Fibroblast of skin of scalp (primary cell): ENCODE data around the gene MACROD2.

Experiments
- DNase-seq: peaks from one replicate; pipeline ENCODE4 v3.0.0-alpha.2; 2013

MACROD2 gene

GRCh38 chr20:14282140-14282539 lies 286.8 kb downstream of the MACROD2 start:
- no peak for DNase-seq

GRCh38 chr20:14284443-14284842 lies 289.1 kb downstream of the MACROD2 start:
- no peak for DNase-seq

GRCh38 chr20:14288341-14289330 lies 293.3 kb downstream of the MACROD2 start:
- DNase-seq: peak; percentile 8

- no peak for DNase-seq
Observed at GRCh38 chr20:14291502-14291901, 296.2 kb downstream of the MACROD2 start.

GRCh38 chr20:14295238-14295637 lies 299.9 kb downstream of the MACROD2 start:
- DNase-seq: no peak

GRCh38 chr20:14295770-14296309 lies 300.5 kb downstream of the MACROD2 start:
- no peak for DNase-seq

- no peak for DNase-seq
Observed at GRCh38 chr20:14299831-14300230, 304.5 kb downstream of the MACROD2 start.

- no peak for DNase-seq
Observed at GRCh38 chr20:14303106-14303505, 307.8 kb downstream of the MACROD2 start.

GRCh38 chr20:14303651-14304050 lies 308.3 kb downstream of the MACROD2 start:
- DNase-seq: no peak

GRCh38 chr20:14304472-14304871 lies 309.2 kb downstream of the MACROD2 start:
- DNase-seq: no peak

- no peak for DNase-seq
Observed at GRCh38 chr20:14307956-14308355, 312.6 kb downstream of the MACROD2 start.

- DNase-seq: no peak
Observed at GRCh38 chr20:14310977-14311627, 315.8 kb downstream of the MACROD2 start.

- DNase-seq: no peak
Observed at GRCh38 chr20:14312001-14312400, 316.7 kb downstream of the MACROD2 start.

- no peak for DNase-seq
Observed at GRCh38 chr20:14313341-14314020, 318.2 kb downstream of the MACROD2 start.

GRCh38 chr20:14319704-14320103 lies 324.4 kb downstream of the MACROD2 start:
- DNase-seq: no peak

GRCh38 chr20:14331646-14332045 lies 336.3 kb downstream of the MACROD2 start:
- no peak for DNase-seq

GRCh38 chr20:14332866-14333265 lies 337.6 kb downstream of the MACROD2 start:
- DNase-seq: no peak

GRCh38 chr20:14333721-14334120 lies 338.4 kb downstream of the MACROD2 start:
- DNase-seq: no peak

- DNase-seq: peak; percentile 68
Observed at GRCh38 chr20:14334306-14334930, 339.1 kb downstream of the MACROD2 start.

GRCh38 chr20:14335052-14335451 lies 339.7 kb downstream of the MACROD2 start:
- no peak for DNase-seq

- DNase-seq: no peak
Observed at GRCh38 chr20:14336686-14337085, 341.4 kb downstream of the MACROD2 start.
